A673 (cell line): ENCODE results near the gene TMED5.

Experiments
- CTCF ChIP-seq: fragments of 300-800, 200-600 bp; sonication (generic); conservative IDR thresholded peaks from 2 replicates; pipeline ENCODE4 v1.5.1; 2017; ENCODE audit warnings: low read depth, mild to moderate bottlenecking, antibody characterized with exemption, low read length, moderate library complexity, mixed read lengths
- EZH2 ChIP-seq: fragments of 200-600 bp; sonication (generic); IDR thresholded peaks from 2 replicates; pipeline ENCODE4 v1.6.1; 2017; ENCODE audit warnings: borderline replicate concordance, low read depth, mild to moderate bottlenecking, mixed read lengths, antibody characterized with exemption, low read length; ENCODE audit not compliant: poor library complexity, severe bottlenecking

DNA sequence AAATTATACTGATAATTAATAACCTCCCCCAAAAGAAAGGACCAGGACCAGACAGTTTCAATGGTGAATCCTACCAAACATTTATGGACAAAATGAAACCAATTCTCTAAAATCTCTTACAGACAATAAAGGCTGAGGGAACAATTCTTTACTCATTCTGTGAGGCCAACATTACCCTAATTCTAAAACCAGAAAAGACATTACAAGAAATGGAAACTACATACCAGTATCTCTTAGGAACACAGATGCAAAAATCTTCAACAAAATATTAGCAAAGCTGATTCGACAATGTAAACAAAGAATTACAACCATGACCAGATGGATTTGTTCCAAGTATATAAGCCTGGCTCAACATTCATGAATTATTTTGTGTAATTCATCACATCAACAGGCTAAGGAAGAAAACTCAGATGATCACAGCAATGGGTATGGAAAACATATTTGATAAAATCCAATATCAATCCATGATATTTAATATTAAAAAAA, 8.6 kb downstream of the TMED5 start:
- TF ChIP-seq CTCF: no peak
- no peak for TF ChIP-seq EZH2
